Activated CD8-positive, alpha-beta memory T cell treated with anti-CD3 and anti-CD28 coated beads for 36 hours (primary cell): Measurements from ENCODE around the gene SAMD13. TPM values are rescaled to one million over a fixed set of nuclear protein-coding genes. Genes with fewer than 3 reads are reported as not detected.
"Not testable (repeated sequence)": the region's sequence is repeated elsewhere in the genome, so short reads cannot be mapped to it uniquely, and the experiment has no call there.

Source experiments
- CTCF ChIA-PET: fragments of 350-600 bp; sonication (Branson Sonifier 250); formaldehyde crosslinking; loops from one replicate; lab custom pipeline; 2021; ENCODE audit warnings: antibody characterized with exemption; lab: Charles Lee
- POLR2A ChIA-PET: fragments of 350-600 bp; sonication (Branson Sonifier 250); formaldehyde crosslinking; loops from one replicate; lab custom pipeline; 2021; ENCODE audit warnings: antibody characterized with exemption; lab: Charles Lee
- total RNA-seq, 2 experiments: library from RNA; stranded (reverse); gene quantifications; one replicate each; pipeline ENCODE4 v1.2.3, GENCODE V29; 2021

Gene SAMD13
- total RNA-seq, 2 experiments from 2014 or later: 0.59 to 0.80 TPM

DNA sequence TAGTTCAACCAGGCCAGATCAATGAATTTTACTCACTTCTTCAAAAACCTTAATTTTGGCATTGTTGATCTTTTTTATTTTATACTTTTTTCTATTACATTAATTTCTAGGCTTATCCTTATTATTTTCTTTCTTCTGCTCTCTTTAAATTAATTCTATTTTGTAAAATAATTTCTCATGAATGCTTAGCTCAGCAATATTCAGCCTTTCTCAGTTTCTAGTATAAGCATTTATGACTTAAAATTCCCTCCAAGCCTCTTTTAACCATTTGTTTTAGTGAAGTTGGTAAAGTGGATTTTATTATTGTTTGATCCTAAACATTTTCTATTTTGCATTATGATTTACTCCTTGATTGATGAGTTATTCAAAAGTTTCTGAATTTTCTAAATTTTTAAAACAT lies 20.6 kb upstream of the SAMD13 start:
- ChIA-PET POLR2A (no interaction called here), CTCF (no interaction called here)

DNA sequence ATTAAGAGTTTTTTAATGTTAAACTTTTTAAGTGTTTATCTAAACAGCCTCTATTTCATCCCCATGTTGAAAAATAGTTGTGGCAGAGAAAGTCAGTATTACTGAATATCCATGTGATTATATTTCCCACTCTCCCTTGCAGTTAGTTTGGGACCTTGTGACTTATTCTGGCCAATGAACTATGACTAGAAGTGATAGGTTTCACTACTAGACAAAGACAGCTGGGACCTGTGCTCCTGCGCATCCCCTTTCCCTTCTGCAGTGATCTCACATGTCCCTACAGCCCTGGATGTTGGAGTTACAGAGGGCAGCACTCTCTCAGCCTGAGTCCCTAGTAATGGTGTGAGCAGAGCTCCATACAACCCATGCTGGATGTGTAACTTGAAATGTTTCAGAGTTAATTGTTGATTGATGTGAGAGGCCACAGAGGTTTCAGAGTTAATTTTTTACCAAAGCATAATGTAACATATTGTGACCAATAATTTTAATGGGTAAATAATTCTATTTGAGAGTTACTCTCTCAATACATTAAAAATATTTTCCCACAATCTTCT lies 18.7 kb upstream of the SAMD13 start:
- ChIA-PET CTCF (no interaction called here), POLR2A (no interaction called here)

DNA sequence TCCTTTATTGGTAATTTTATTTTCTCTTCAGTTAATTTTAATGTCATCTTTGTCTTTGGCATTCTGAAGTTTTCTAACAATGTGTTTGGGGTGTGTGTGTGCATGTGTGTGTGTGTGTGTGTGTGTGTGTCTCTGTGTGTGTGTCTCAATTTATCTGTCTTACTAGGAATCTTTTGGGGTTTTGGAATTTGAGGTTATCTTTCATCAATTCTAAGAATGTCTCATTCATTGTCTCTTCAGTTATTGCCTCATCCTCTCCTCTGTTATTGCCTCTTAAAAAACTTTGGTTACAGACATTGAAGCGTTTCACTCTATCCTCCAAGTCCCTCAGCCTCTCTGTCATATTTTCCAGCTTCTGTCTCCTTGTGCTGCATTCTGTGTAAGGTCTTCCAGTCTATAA lies 18.1 kb upstream of the SAMD13 start:
- ChIA-PET CTCF (no interaction called here), POLR2A (no interaction called here)

DNA sequence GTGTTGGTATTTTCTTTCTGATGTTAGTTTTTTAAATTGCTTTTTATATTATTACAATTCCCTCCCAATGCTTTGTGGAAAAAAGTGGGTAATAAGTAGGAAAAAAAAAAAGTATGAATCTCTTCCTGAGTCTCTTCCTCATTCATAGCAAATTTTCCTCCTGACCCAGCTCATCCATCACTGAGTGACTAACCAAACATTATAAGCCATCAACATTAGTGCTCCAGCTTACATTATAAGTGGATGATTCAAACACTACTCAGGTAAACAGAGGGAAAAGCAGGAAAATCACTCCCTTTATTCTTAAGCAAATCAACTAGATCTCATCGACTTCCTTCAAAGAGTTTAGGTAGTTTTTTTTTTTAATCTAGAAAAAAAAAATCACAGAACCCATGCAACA lies 15.4 kb upstream of the SAMD13 start:
- ChIA-PET CTCF (no interaction called here), POLR2A (no interaction called here)

DNA sequence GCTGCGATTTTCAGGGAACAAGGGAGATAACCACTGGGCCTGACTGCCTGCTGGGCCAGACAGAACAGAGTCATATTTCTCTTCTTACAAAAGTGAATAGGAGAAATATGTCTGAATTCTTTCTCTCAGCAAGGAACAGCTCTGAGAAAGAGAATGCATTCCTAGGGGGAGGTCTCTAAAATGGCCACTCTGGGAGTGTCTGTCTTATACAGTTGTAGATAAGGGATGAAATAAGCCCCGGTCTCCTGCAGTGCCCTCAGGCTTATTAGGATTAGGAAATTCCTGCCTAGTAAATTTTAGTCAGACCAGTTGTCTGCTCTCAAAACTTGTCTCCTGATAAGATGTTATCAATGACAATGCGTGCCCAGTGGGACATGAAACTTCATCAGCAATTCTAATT lies 14.1 kb upstream of the SAMD13 start:
- CTCF ChIA-PET, POLR2A ChIA-PET: not testable (repeated sequence)

DNA sequence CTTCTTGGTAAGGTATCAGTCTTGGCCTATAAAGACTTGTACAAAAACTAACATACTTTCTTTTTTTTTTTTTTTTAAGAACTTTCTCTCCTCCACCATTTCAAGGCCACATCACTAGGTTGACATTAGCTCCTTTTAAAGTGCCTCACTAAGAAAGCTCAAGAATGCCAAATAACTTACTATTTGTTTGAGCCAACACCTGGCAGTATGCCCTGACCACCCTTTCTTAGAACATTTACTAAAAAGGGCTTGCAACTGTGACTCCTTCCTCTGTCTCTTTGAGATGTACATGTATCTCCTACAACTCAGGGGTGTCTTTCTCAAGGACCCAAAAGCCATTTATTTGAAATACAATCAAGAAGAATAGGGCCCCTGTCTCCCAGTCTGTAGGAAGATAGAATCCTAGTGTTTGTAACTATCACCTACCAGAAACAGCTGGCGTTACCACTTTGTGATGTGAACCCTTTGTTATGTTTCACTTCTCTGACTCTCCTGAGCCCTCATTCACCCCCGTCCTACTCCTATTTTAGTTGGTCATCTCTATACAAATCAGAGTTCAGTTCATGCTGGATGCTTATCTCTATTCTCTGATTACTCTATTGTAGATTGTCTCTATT lies 12.2 kb upstream of the SAMD13 start:
- ChIA-PET POLR2A (no interaction called here), CTCF (interaction anchor here (0.7 kb wide), 1 partner anchor 142 kb away, joined by 3 read pairs; no protein-coding TSS in a partner anchor)

DNA sequence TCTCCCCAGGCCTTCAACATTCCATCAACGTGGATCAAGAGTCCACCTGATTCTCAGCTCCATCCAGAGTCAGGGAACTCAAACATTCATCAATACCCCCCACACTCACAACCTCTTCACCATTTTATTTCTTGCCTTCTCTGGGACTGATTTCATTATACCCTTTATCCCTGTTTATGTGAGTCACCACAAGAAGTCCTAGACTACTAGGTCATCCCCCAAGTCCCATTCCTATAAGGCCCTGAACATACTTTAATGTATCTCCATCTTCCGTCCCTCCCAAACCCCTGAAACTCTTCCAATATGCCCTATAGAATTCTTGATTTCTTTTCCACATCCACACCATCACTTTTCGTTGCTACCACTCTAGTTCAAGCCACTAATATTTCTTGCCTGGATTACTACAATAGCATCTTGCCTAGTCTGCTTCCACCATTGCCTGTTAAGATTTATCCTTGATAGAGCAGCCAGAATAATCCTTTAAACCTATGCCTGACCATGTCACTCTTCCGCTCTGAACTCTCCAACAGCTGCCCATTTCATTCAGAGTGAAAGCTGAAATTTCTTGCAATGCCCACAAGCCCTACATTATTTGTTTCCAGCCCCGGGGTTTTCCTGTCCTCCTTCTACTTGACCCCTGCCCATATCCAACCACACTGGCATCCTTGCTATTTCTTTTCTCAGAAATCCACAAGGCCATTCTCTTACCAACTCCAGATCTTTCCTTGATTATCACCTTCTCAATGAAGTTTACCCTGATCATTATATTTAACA lies 9.4 kb upstream of the SAMD13 start:
- ChIA-PET CTCF (no interaction called here), POLR2A (no interaction called here)

DNA sequence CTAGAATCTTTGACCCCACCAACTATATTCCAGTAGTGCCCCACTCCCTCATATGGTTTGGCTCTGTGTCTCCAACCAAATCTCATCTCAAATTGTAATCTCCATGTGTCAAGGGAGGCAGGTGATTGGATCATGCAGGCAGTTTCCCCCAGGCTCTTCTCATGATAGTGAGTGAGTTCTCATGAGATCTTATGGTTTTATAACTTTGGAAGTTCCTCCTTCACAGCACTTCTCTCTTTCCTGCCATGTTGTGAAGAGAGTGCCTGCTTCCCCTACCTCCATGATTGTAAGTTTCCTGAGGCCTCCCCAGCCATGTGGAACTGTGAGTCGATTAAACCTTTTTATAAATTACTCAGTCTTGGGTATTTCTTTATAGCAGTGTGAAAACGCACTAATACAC lies 7.7 kb upstream of the SAMD13 start:
- ChIA-PET CTCF (no interaction called here), POLR2A (no interaction called here)

DNA sequence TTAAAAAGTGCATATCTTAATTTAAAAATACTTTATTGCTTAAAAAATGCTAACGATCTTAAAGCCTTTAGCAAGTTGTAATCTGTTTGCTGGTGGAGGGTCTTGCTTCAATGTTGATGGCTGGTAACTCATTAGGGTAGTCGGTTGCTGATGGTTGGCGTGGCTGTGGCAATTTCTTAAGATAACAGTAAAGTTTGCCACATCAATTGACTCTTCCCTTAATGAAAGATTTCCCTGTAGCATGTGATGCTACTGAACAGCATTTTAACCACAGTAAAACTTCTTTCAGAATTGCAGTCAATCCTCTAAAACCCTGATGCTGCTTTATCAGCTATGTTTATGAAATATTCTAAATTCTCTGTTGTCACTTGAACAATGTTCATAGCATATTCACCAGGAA lies 6.8 kb upstream of the SAMD13 start:
- CTCF ChIA-PET: no interaction called here
- POLR2A ChIA-PET: no interaction called here

DNA sequence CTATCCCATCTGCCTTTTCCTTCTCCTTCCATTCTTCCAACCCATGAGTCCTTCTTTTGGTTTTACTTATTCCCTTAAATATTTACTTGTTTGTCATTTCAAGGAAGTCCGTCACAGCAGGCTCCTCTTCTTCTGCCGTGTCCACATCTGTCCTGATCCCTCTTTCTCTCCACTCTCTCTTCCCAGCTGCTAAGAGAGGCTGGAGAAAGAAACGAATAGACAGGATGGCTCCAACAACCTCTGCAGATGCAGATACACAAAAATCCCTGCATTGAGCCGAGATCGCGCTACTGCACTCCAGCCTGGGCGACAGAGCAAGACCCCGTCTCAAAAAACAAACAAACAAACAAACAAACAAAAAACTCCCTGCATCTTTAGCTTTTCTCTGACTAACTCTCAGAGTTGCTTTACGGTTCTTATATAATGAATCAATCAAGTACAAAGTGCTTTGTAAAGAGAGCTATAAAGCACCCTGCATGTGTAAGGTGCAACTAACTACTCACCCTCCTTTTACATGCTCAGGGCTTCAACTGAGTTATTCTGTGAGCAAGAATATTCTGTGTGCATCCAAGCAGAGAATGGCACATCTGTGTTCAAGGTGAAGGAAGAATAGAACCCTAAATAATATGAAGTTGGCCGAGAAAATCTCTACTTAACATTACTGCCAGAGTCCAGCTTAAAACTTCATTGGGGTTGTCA lies 3.8 kb upstream of the SAMD13 start:
- POLR2A ChIA-PET: no interaction called here

DNA sequence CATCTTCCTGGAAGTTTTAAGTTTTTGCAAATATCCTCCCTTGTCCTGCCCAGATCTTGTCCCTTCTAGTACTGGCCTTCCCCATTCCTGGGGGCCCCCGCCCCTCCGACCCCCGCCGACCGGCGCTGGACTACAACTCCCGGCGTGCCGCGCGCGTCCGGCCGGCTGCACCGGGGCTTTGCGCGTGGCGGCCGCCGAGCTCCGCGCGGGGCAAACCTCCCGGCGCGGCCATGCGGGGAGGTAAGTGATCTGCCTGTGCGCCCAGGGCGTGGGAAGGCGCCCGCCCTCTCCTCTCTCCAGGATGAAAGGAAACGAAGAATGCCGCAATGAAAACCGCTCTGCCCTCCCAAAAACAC lies 3.2 kb upstream of the SAMD13 start:
- CTCF ChIA-PET: interaction anchor here (0.7 kb wide), 1 partner anchor 32 kb away, joined by 3 read pairs; no protein-coding TSS in a partner anchor
- POLR2A ChIA-PET: no interaction called here

More for the DNA sequence above, 3.8 kb upstream of the SAMD13 start:
- CTCF ChIA-PET: interaction anchor here (0.7 kb wide), 1 partner anchor 31 kb away, joined by 3 read pairs; no protein-coding TSS in a partner anchor

DNA sequence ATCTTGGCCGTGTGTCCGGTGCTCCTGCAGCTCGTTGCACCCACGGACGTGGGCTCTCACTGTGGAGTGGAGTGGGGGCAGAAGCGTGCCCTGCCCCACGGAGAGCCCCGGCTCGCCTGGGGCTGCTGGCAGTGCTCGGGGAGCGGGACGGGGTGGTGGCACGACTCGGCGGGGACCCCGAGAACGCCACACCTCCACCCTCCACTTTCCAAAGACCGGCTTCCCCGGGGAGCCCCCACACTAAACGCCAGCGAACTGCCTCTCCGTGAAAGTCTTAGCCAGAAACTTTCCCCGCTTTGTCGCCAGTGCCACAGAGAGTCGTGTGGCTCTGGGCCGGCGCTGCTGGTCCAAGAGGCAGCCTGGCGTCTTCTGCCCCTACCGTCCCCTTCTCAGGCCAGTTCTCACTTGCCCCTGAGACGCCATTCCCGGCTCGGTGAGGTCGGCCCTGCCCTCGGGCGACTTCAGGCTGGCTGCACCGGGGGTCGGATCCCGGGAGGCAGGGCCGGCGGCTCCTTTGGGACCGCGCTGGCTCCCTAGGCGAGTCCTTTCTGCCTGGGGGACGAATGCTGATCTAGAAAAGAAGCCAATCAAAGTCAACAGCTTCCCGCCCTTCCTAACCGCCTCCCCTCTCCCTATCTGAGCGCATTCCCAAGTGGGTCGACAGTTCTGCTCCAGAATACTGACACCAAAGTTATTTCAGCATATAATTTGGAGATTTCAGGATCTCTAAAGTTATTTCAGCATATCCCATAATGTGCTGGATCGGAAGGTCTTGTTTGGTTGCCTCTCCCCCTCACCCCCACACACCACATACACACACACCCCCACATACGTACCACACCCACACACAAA lies 2.6 kb upstream of the SAMD13 start:
- CTCF ChIA-PET: no interaction called here
- POLR2A ChIA-PET: no interaction called here

DNA sequence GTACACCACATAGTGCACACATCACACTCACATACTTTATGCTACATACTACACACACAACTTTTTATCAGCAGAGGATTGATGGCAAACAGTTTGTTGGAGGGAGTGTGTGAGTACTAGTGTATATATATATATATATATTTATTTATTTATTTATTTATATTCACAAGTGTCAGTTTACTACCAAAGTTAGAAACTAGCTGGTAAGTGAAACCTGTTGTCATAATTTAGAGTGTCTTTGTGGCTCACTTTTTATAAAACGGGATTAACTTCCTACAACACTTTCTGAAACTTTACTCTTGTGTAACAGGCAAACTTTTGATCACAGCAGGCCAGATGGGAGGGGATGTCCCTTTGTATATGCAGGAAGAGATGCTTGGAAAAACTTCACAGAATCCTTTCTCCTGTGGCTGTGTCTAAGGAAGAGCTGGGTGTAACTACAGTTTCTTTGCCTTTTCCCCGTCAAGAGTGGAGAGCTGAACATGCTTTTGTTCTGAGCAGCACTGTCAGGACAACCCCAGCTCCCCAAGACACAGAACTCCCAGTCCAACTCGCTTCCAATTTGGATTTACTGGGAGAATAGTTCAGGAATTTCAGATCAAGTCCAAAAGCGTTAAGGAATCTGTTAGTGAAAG lies 1.9 kb upstream of the SAMD13 start:
- CTCF ChIA-PET: no interaction called here
- POLR2A ChIA-PET: no interaction called here

DNA sequence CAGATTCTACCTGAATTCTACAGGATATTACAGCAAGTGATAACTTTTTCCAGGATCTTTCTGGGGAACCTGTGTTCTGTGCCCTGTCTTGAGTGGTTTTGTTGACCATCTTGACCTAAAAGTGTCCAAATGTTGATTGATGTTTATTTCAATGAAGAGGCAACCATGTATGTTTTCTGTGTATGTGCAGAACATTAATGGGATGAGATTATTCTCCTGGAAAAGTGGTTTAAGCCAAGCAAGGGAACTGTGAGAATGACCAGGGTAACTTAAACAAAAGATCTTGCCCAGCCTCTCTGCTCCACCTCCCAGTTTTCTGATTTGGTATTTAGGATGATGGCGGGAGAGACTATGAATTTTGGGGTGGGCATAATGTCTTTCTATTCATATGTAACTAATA lies 1.0 kb upstream of the SAMD13 start:
- ChIA-PET CTCF (no interaction called here), POLR2A (no interaction called here)

DNA sequence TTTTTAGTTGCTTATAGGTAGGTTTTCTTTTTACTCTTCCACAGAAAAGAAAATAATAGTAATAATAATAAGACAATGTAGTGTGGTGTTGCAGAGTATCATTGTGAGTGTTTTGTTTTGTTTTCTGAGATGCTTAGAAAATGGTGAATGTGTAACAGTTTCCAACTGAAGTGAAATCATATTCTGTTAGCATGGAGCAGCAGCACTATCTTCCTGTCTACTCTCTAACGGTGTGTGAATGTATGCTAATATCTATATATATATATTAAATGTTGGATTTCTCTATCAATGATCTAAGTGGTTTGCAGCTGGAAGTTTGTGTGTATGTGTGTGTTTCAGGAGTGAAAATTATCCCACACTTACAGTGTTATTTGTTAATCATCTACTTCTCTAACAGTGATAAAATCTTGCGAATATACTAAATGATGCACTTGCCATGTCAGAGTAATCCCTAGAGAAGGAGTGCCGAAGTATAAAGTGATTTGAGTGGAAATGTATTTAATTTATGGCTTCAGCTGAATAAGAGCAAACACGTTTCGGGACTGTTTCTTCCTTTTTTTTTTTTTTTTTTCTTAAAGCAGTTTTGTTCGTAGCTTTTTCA lies 377 bp downstream of the SAMD13 start:
- ChIA-PET CTCF (interaction anchor here (0.8 kb wide), 1 partner anchor 470 kb away, joined by 3 read pairs; no protein-coding TSS in a partner anchor), POLR2A (interaction anchor here (0.6 to 1.1 kb wide), 2 partner anchors 161 to 204 kb away, joined by 3 to 5 read pairs; no protein-coding TSS in a partner anchor)

DNA sequence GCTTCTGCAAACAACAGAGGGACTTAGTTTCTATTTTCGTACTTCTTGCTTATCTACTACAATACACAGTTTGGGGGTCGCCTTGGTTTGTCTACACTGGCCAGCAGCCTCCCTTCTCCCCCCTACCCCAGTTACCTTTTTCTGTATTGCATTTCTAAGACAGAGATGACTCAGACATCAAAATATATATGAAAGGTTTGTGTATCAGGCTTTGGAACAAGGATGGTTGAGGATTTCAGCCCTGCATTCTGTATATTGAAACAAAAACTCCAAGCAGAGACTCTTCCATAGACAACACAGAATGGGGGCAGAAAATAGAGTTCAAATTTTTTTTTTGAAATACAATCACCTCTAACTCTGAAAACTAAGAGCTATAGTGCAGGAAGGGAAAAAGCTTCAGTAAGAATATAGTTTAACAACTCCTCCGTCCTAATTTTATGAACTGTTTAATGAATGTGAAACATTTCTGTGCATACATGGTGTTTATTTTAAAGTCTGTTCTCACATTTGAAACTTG lies 1.9 kb downstream of the SAMD13 start:
- POLR2A ChIA-PET: no interaction called here
- CTCF ChIA-PET: no interaction called here

DNA sequence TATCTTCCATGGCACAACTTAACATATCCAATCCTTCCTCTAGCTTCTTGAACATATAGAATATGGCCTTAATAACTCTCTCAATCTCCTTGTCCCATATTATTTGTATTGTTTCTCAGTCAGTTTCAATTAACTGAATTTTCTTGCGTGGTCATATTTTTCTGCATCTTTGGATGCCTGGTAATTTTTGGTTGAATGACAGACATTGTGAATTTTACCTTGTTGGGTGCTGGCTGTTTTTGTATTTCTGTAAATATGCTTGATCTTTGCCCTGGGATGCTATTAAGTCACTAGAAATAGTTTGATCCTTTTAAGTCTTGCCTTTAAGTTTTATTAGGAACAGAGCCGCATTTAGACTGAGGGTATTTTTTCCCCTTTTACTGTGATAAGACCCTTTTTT lies 5.9 kb downstream of the SAMD13 start:
- CTCF ChIA-PET: no interaction called here

DNA sequence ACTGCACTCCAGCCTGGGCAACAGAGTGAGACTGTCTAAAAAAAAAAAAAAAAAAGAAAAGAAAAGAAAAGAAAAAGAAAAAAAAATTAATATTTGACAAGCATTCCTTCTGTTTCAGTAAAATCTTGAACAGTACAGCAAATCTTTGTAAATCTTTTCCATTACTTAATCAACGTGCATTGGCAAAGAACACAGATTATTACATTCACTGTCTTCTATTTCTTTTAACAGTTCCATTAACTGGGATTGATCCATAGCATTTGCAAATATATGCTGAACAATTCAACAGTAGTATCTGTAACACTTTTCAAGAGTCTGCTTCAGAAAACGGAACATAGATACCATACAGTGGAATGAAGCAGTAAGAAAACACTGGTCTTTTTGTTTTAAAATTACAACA lies 9.8 kb downstream of the SAMD13 start:
- ChIA-PET CTCF (no interaction called here), POLR2A (no interaction called here)

More for the DNA sequence above, 5.9 kb downstream of the SAMD13 start:
- POLR2A ChIA-PET: no interaction called here
